ENCODE results near the gene RRP1.

GRCh38 chr21:43758811-43759210, 30.6 kb upstream of the RRP1 start:
- TF ChIP-seq, protein P1, sequence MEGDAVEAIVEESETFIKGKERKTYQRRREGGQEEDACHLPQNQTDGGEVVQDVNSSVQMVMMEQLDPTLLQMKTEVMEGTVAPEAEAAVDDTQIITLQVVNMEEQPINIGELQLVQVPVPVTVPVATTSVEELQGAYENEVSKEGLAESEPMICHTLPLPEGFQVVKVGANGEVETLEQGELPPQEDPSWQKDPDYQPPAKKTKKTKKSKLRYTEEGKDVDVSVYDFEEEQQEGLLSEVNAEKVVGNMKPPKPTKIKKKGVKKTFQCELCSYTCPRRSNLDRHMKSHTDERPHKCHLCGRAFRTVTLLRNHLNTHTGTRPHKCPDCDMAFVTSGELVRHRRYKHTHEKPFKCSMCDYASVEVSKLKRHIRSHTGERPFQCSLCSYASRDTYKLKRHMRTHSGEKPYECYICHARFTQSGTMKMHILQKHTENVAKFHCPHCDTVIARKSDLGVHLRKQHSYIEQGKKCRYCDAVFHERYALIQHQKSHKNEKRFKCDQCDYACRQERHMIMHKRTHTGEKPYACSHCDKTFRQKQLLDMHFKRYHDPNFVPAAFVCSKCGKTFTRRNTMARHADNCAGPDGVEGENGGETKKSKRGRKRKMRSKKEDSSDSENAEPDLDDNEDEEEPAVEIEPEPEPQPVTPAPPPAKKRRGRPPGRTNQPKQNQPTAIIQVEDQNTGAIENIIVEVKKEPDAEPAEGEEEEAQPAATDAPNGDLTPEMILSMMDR (IDR thresholded peaks at IDR 0.05): no peak
- TF ChIP-seq POLR2A (IDR thresholded peaks at IDR 0.05): no peak

Measured in tibial nerve (tissue), 3 donors.